Ishikawa (cell line): ENCODE results near the gene N4BP3.
A peak's percentile ranks its signal among the peaks of the same experiment; 100 is the strongest.

Source experiments
- CEBPB ChIP-seq: IDR thresholded peaks from 2 replicates; pipeline ENCODE4 v1.6.1; 2012
- CREB1 ChIP-seq: IDR thresholded peaks from 2 replicates; pipeline ENCODE4 v1.6.1; 2012; ENCODE audit warnings: low read depth
- FOXM1 ChIP-seq: IDR thresholded peaks from 2 replicates; pipeline ENCODE4 v1.6.1; 2012; ENCODE audit warnings: low read depth, borderline replicate concordance
- NFIC ChIP-seq: IDR thresholded peaks from 2 replicates; pipeline ENCODE4 v1.6.1; 2012
- RAD21 ChIP-seq: IDR thresholded peaks from 2 replicates; pipeline ENCODE4 v1.6.1; 2012; ENCODE audit warnings: low read depth
- TAF1 ChIP-seq: IDR thresholded peaks from 2 replicates; pipeline ENCODE4 v1.6.1; 2012; ENCODE audit warnings: low read depth, mild to moderate bottlenecking
- YY1 ChIP-seq: IDR thresholded peaks from 2 replicates; pipeline ENCODE4 v1.6.1; 2012; ENCODE audit warnings: low read depth
- ZBTB7A ChIP-seq: IDR thresholded peaks from 2 replicates; pipeline ENCODE4 v1.6.1; 2012; ENCODE audit warnings: low read depth
- TF ChIP-seq, protein P1 (sequence below): IDR thresholded peaks from 2 replicates; pipeline ENCODE4 v1.6.1; 2012
- TF ChIP-seq, protein P2 (sequence below): IDR thresholded peaks from 2 replicates; pipeline ENCODE4 v1.6.1; 2012
- TF ChIP-seq, protein P3 (sequence below): IDR thresholded peaks from 2 replicates; pipeline ENCODE4 v1.6.1; 2012; ENCODE audit warnings: low read depth, mild to moderate bottlenecking

DNA sequence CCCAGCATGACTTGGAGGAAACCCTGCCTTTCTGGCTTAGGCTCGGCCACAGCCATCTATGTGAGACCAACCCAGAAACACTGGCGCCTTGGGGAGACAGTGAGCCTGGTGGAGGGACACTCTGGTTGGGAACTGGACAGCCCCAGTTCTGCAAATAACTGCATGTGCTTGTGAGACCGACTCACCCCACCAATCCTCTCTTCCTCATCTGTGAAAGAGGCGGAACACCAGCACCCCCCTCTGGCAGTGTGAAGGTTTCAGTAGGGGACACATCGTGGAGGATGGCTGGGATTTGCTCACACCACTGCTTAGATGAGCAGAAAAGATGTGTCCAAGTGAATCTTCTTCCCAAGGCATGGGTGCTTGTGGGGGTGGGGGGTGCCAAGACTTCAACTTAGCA, 43.4 kb upstream of the N4BP3 start:
- TF ChIP-seq, protein P1, sequence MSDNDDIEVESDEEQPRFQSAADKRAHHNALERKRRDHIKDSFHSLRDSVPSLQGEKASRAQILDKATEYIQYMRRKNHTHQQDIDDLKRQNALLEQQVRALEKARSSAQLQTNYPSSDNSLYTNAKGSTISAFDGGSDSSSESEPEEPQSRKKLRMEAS: no peak
- TF ChIP-seq, protein P2, sequence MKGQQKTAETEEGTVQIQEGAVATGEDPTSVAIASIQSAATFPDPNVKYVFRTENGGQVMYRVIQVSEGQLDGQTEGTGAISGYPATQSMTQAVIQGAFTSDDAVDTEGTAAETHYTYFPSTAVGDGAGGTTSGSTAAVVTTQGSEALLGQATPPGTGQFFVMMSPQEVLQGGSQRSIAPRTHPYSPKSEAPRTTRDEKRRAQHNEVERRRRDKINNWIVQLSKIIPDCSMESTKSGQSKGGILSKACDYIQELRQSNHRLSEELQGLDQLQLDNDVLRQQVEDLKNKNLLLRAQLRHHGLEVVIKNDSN: no peak
- TF ChIP-seq TAF1 (no peak), YY1 (no peak), ZBTB7A (no peak), CREB1 (no peak), RAD21 (peak; percentile 72), CEBPB (no peak), FOXM1 (no peak), NFIC (no peak)
- TF ChIP-seq, protein P3, sequence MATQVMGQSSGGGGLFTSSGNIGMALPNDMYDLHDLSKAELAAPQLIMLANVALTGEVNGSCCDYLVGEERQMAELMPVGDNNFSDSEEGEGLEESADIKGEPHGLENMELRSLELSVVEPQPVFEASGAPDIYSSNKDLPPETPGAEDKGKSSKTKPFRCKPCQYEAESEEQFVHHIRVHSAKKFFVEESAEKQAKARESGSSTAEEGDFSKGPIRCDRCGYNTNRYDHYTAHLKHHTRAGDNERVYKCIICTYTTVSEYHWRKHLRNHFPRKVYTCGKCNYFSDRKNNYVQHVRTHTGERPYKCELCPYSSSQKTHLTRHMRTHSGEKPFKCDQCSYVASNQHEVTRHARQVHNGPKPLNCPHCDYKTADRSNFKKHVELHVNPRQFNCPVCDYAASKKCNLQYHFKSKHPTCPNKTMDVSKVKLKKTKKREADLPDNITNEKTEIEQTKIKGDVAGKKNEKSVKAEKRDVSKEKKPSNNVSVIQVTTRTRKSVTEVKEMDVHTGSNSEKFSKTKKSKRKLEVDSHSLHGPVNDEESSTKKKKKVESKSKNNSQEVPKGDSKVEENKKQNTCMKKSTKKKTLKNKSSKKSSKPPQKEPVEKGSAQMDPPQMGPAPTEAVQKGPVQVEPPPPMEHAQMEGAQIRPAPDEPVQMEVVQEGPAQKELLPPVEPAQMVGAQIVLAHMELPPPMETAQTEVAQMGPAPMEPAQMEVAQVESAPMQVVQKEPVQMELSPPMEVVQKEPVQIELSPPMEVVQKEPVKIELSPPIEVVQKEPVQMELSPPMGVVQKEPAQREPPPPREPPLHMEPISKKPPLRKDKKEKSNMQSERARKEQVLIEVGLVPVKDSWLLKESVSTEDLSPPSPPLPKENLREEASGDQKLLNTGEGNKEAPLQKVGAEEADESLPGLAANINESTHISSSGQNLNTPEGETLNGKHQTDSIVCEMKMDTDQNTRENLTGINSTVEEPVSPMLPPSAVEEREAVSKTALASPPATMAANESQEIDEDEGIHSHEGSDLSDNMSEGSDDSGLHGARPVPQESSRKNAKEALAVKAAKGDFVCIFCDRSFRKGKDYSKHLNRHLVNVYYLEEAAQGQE: no peak
